HCT116 (cell line): ENCODE measurements around the gene ABCF3.

Experiments used
- CTCF ChIP-seq, 3 experiments: fragments of 200-600 bp in 1 of 3; sonication (generic) in 1 of 3; IDR thresholded peaks in 2 of 3; conservative IDR thresholded peaks in 1 of 3; 2 replicates each; pipeline ENCODE4 v1.5.1; 2012 to 2017; ENCODE audit warnings: low read depth in 2 of 3, low read length in 2 of 3, antibody characterized with exemption in 1 of 3, borderline replicate concordance in 1 of 3, control low read depth in 1 of 3, mild to moderate bottlenecking in 1 of 3, mixed read lengths in 1 of 3, mixed run types in 1 of 3, moderate library complexity in 1 of 3; ENCODE audit not compliant: insufficient read depth in 1 of 3
- EZH2 ChIP-seq: fragments of 200-600 bp; sonication (generic); IDR thresholded peaks from 2 replicates; pipeline ENCODE4 v1.6.1; 2017; ENCODE audit warnings: antibody characterized with exemption, mixed run types
- MAX ChIP-seq: IDR thresholded peaks from 2 replicates; pipeline ENCODE4 v1.6.1; 2012
- POLR2A ChIP-seq: IDR thresholded peaks from 2 replicates; pipeline ENCODE4 v1.7.0; 2011; ENCODE audit warnings: borderline replicate concordance; ENCODE audit not compliant: insufficient read depth, insufficient read length; ENCODE audit errors: extremely low read depth
- POLR2AphosphoS5 ChIP-seq: IDR thresholded peaks from 2 replicates; pipeline ENCODE4 v1.6.1; 2011; ENCODE audit warnings: mild to moderate bottlenecking, low read depth, low read length, moderate library complexity
- RAD21 ChIP-seq: IDR thresholded peaks from 2 replicates; pipeline ENCODE4 v1.6.1; 2012; ENCODE audit warnings: low read depth, mild to moderate bottlenecking
- SIN3A ChIP-seq: IDR thresholded peaks from 2 replicates; pipeline ENCODE4 v1.6.1; 2012; ENCODE audit warnings: low read depth
- SRF ChIP-seq: IDR thresholded peaks from 2 replicates; pipeline ENCODE4 v1.6.1; 2012; ENCODE audit warnings: low read depth
- YY1 ChIP-seq: IDR thresholded peaks from 2 replicates; pipeline ENCODE4 v1.6.1; 2011; ENCODE audit warnings: low read length, low read depth, moderate library complexity, mild to moderate bottlenecking; ENCODE audit not compliant: insufficient replicate concordance; ENCODE audit errors: extremely low read depth
- ZNF274 ChIP-seq: fragments of 200-500 bp; sonication (Bioruptor generic); IDR thresholded peaks from 2 replicates; pipeline ENCODE4 v1.6.1; 2014; ENCODE audit warnings: mild to moderate bottlenecking, low read depth, low read length, inconsistent platforms
- TF ChIP-seq, protein P1 (sequence below): IDR thresholded peaks from 2 replicates; pipeline ENCODE4 v1.6.1; 2011; ENCODE audit warnings: mild to moderate bottlenecking, low read length, moderate library complexity; ENCODE audit not compliant: insufficient replicate concordance; ENCODE audit errors: extremely low read depth

GRCh38 chr3:184173374-184173722 is 12.7 kb upstream of the ABCF3 start:
- TF ChIP-seq POLR2A (no peak), RAD21 (no peak), POLR2AphosphoS5 (no peak), EZH2 (no peak), CTCF (IDR thresholded peaks at IDR 0.05 in 2 of 3, conservative IDR thresholded peaks at IDR 0.05 in 1 of 3; ENCODE audit: borderline replicate concordance in 1 of 3, insufficient read depth in 1 of 3, low read depth in 2 of 3, low read length in 2 of 3) (no peak), YY1 (no peak), SIN3A (no peak), ZNF274 (no peak), MAX (no peak), SRF (no peak)
- TF ChIP-seq, protein P1, sequence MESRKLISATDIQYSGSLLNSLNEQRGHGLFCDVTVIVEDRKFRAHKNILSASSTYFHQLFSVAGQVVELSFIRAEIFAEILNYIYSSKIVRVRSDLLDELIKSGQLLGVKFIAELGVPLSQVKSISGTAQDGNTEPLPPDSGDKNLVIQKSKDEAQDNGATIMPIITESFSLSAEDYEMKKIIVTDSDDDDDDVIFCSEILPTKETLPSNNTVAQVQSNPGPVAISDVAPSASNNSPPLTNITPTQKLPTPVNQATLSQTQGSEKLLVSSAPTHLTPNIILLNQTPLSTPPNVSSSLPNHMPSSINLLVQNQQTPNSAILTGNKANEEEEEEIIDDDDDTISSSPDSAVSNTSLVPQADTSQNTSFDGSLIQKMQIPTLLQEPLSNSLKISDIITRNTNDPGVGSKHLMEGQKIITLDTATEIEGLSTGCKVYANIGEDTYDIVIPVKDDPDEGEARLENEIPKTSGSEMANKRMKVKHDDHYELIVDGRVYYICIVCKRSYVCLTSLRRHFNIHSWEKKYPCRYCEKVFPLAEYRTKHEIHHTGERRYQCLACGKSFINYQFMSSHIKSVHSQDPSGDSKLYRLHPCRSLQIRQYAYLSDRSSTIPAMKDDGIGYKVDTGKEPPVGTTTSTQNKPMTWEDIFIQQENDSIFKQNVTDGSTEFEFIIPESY: no peak
